NCI-H82 (cell line): ENCODE measurements around the gene CTNND2.
"Not testable (repeated sequence)": the region's sequence is repeated elsewhere in the genome, so short reads cannot be mapped to it uniquely, and the experiment has no call there.

Experiments used
- DNase-seq: peaks from one replicate; lab custom pipeline; 2025; lab: John Stamatoyannopoulos, UW

CTNND2 gene

GRCh38 chr5:11863911-11864310, 40.3 kb downstream of the CTNND2 start:
- no peak for DNase-seq

- no peak for DNase-seq
Observed at GRCh38 chr5:11857391-11857790, 46.9 kb downstream of the CTNND2 start.

- peak; percentile 50 for DNase-seq
Observed at GRCh38 chr5:11854936-11855335, 49.3 kb downstream of the CTNND2 start.

- no peak for DNase-seq
Observed at GRCh38 chr5:11853796-11854195, 50.5 kb downstream of the CTNND2 start.

GRCh38 chr5:11853140-11853539, 51.1 kb downstream of the CTNND2 start:
- no peak for DNase-seq

GRCh38 chr5:11852717-11853087, 51.5 kb downstream of the CTNND2 start:
- DNase-seq, result no peak

GRCh38 chr5:11851965-11852716, 52.1 kb downstream of the CTNND2 start:
- no peak for DNase-seq

GRCh38 chr5:11851416-11851815, 52.8 kb downstream of the CTNND2 start:
- no peak for DNase-seq

- DNase-seq, result not testable (repeated sequence)
Observed at GRCh38 chr5:11828566-11828965, 75.7 kb downstream of the CTNND2 start.

GRCh38 chr5:11822598-11822997, 81.6 kb downstream of the CTNND2 start:
- DNase-seq, result no peak

GRCh38 chr5:11815916-11816315, 88.3 kb downstream of the CTNND2 start:
- DNase-seq, result no peak

- DNase-seq, result no peak
Observed at GRCh38 chr5:11815481-11815880, 88.8 kb downstream of the CTNND2 start.

GRCh38 chr5:11814373-11814772, 89.9 kb downstream of the CTNND2 start:
- DNase-seq, result no peak

- no peak for DNase-seq
Observed at GRCh38 chr5:11809407-11809806, 94.8 kb downstream of the CTNND2 start.

GRCh38 chr5:11803436-11803835, 100.8 kb downstream of the CTNND2 start:
- no peak for DNase-seq

GRCh38 chr5:11801061-11801460, 103.2 kb downstream of the CTNND2 start:
- no peak for DNase-seq

- DNase-seq, result peak; percentile 4
Observed at GRCh38 chr5:11797132-11797531, 107.1 kb downstream of the CTNND2 start.

- no peak for DNase-seq
Observed at GRCh38 chr5:11793396-11793795, 110.8 kb downstream of the CTNND2 start.

GRCh38 chr5:11792621-11793020, 111.6 kb downstream of the CTNND2 start:
- DNase-seq, result no peak

- no peak for DNase-seq
Observed at GRCh38 chr5:11791792-11792191, 112.5 kb downstream of the CTNND2 start.

- no peak for DNase-seq
Observed at GRCh38 chr5:11790201-11790600, 114.0 kb downstream of the CTNND2 start.

GRCh38 chr5:11785771-11786352, 118.4 kb downstream of the CTNND2 start:
- no peak for DNase-seq

GRCh38 chr5:11780641-11781345, 123.5 kb downstream of the CTNND2 start:
- DNase-seq, result no peak
